Fibroblast of skin of right quadriceps (primary cell): ENCODE results near the gene PDE4D.

ENCODE experiments used
- DNase-seq: peaks from one replicate; pipeline ENCODE4 v3.0.0-alpha.2; 2013

PDE4D gene

DNA sequence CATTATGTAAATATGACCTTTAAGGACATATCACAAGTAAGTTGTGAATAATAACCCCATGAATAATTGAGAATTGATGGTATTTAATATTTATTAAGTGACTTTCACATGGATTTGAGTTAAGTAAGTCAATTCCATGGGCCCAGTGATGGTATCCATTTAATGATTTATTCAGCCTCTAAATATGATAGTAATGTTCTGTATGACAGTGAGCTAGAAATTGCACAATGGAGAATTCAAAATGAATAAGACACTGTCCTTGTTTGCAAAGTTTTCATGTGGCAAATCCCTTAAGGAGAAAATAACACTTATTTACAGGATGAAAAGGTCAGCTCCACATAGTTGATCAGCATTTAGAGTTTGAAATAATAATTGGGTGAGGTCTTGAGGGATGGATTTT is 160.7 kb downstream of the PDE4D start:
- no peak for DNase-seq

DNA sequence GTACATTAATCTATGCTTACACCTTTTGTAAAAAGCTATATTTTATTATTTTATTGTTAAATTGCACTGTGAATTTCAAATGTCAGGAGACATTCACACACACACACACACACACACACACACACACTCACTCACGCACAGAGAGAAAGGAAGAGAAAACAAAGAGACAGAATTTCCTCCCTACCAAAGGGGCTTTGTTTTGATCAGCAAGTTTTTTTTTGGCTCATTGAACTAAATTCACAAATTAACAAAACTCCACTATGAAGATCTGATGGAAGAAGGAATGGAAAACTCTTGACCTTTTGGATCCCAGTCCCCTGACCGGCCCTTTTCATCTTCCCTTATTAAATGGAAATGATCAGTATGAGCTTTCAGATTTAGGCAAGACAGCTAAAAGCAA is 161.2 kb downstream of the PDE4D start:
- no peak for DNase-seq

DNA sequence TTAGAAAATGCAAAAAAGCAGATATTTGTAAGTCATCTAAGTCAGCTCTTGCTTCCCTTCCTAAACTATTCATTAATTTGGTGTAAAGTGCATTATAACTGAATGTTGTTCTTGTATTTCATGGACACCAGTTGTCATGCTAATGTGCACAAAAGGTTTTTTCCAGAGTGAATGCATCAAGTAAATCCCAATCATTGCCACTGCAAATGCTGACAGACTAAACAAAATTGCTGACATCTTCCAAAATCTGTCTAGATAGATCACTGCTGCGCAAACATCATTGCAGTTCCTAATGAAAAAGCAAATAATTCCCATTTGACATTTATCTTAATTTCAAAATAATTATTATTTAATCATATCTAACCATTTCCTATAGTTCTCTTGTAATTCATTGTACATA is 161.7 kb downstream of the PDE4D start:
- DNase-seq: no peak

DNA sequence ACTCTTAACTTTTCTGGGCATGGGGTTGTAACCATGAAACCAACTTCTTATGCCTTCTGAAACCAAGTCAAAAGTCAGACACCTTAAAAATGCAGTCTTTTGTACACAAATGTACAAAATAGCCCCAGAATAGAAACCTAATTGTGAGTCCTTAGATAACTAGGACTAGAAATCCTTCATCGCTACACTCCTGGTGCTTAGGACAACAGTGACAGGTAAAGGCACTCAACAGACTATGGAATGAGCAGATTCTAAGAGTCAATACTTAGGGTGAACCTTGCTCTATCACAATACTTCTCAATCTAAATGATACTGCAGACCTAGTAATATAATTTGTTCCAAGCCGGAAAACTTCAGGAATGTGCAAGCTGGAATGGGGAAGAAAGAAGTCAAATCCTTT is 163.7 kb downstream of the PDE4D start:
- DNase-seq: no peak

DNA sequence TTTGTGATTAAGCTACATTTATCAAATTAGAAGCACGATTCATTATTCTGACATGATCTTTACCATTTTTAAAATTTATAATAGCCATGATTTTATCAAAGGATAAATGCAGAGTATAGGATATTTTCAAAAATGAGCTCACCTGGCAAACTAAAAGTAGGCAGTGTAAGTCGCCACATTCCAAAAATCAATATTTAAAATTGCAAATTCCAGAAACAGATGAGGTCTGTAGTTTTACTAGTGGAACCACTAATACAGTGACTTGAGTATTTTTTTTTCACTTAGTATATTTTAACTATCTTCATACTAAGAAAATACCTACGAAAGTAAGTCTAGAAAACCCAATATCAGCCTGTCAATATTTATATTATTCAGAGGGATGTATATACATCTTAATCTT is 164.2 kb downstream of the PDE4D start:
- DNase-seq: no peak

DNA sequence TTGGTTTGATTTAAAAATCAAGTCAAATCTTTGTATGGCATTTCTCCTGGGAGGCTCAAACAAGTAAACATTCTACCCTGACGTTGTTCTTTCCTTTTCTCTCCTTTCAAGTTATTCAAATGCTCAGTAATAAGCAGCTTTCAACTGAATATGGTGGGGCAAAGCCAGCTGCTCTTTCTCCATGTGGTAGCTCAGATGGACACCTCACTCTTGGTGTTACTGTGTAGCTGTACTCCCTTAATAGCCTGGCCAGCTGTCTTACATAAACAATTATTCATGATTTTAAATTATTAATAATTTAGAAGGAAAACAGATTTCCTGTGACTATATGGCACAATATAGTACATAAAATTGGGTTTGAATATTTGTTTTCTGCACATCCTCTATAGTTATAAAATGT is 165.2 kb downstream of the PDE4D start:
- DNase-seq: no peak

DNA sequence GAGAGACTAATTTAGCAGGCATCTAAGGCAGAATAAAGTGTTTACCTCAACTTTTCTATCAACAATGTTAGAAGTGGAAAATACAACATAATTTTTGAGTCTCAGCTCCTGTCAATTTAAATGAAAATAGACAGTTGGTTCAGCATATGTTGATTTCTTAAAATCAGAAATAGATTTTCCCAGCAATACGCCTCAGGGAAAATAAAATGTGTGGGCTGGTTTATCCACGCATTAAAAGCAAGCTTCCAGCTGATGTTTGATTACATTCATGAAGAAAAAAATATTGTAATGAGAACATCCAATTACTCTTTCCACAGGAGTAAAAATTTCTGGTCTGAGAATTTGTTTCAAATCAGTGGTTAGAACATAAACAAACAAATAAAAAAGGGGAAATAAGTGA is 166.3 kb downstream of the PDE4D start:
- DNase-seq: no peak

DNA sequence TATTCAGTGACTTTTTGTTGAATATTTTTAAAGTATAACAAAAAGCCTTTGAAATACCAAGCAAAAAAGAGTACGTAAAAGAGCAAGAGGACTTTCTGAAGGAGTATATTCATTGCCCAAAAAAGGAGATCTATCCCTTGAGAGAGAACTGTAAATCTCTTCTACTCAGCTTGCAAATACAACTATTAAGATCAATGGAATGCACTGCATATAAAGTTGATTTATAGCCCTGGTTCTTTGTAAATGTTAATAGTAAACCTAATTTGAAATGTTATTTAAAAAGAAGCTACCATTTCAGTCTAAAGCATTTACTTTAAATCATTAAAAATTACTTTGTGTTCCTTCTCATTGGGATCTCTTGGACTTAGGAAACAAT is 168.1 kb downstream of the PDE4D start:
- peak; percentile 91 for DNase-seq

DNA sequence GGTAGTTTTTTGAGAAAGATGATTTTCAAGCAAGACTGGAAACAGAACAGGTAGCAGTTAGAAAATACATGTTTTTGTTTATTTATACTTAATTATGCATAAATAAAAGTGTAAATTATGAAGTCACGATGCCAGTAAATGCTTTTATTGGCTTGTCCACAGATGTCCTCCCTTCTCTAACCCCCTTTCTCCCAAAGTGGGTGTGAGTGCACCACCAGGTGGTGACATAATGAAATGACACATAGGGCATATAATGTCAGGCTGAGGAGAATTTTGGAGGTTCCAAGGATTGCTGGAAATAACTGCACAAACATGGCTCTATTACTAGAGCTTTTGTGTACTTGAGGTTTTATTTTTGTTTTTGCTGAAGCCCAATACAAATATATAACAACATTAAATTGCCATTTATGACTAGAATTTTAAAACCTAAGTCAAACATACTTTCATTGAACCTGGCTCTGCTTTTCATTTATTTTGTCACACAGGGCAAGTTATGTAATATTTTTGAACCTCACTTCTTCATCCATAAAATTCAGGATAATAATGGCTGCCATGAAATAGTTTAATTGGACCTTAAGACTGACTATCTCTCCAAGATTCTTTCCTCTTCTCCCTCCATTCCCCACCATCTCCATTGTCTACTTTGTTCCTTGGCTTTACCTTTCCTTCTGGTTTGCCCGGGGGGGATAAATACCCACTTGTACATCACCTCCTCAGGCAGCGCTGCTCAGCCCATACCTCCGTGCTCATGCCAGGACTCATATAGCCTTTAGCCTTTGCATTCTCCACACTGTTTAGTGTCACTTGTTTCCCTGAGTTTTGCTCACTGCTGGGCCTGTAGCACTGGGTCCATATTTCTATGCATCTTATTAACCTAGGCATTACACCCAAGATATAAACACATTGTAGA is 168.8 kb downstream of the PDE4D start:
- peak; percentile 61 for DNase-seq

DNA sequence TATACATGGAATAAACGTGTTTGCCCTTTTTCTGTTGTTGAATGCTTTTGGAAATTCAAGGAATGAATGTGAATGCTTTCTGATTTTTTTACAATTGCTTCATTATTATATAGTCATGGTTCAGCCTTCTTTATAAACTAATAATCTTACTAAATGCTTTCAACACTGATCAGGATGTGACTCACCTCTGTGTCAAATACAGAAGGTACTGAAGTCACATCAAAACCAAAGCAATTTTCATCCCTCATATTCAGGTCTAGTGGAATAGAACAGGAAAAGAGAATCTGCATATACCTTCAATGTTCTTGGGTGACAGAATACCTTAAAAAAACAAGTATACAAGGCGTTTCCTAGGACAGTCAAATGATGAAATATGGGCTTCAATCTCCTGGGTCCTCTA is 170.7 kb downstream of the PDE4D start:
- peak; percentile 35 for DNase-seq

DNA sequence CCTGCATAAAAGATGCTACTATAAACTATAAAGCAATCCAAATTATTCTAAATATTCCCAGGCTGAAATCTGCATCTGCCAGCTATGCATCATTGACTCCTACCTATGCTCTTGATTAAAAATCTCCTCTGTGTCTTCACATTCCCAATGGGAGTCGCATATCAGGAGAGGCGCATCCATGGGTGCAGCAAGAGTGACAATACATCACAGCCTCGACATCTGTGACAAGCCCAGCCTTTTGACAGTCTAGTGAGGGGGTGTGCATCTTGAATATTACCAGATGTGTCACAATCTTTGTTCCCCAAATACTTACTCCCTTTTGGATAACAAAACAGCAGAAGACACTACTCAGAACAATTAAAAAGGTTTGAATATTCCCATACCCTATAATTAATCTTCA is 171.8 kb downstream of the PDE4D start:
- DNase-seq: no peak

DNA sequence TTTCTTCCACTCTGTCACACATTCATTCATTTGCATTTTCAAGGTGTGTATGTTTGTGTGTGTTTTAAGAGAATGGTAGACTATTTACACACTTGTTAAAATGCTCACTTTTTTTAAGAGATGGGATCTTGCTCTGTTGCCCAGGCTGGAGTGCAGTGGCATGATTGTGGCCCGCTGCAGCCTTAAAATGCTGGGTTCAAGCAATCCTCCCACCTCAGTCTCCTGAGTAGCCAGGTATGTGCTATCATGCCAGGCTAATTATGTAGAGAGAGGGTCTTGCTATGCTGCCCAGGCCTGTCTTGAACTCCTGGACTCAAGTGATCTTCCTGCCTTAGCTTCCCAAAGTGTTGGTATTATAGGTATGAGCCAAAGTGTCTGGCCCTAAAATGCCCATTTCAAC is 173.5 kb downstream of the PDE4D start:
- no peak for DNase-seq

DNA sequence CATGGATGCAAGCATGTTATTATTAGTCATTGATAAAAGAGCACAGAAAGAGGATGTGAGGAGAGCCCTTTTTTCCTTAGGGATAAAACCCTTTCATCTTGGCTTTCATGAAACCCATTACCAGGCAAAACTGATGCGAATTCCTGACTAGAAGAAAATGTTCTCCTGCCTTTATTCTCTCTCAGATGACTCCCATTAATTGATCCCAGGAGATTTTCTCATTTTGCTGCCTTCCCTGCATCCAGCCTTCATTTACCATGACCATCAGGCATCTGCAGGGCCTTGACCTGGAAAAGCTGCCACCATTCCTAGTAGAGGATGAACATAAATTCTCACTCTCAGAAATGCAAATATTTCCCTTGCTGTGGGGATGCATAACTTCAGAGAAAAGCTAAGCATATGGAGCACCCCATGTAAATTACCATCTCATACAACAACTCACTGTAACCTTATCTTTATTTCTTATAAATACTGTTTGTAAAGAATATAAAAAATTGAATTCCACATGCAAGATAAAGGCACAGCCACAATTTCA is 176.5 kb downstream of the PDE4D start:
- no peak for DNase-seq

DNA sequence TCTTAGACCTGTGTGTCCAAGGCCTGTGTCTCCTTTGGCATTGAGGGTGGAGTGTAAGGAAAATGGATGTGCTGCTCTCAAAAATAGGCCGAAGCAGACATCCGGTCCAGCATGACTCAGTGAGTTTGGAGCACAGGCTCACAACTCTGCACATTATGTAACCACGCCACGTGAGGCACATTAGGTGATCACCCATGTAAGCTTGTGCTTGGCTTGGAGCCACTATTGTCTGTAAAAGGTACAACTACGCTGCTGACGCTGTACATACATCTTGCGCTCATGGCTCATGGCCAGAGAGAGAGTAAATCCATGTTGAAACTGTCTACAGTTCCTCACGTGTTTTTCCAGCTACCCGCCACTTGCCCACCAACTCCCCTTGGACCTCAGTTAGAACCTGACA is 177.5 kb downstream of the PDE4D start:
- DNase-seq: no peak

DNA sequence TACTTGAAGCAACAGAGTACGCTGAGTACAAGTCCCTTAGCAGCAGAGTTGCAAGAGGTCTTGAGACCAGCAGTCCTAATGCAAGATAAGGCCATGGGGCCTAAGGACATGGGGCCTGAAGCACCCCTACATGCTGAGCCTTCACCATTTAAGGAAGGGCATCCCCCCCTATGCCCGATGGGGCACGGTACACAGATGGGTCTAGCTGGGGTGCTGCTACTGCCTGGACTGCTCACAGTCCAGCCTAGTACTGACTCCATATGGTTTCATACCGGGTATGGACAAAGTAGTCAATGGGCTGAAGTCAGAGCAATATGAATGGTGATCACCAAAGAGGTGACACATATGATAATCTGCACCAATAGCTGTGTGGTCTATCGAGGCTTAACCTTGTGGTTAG is 178.3 kb downstream of the PDE4D start:
- no peak for DNase-seq

DNA sequence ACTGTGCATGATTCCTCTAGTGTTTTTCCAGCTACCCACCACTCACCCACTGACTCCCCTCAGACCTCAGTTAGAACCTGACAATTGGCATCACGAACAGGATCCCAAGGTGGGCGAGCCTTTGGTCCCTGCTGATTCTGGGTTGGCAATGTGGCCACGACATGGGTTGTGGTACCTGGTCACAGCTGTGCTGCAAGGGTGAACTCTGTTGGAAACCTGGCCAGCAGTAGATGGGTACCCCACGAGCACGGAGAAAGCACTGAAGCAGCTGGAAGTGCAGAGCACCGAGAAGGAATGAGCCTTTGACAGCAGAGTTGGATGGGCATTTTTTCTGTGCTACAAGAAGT is 180.1 kb downstream of the PDE4D start:
- DNase-seq: no peak

DNA sequence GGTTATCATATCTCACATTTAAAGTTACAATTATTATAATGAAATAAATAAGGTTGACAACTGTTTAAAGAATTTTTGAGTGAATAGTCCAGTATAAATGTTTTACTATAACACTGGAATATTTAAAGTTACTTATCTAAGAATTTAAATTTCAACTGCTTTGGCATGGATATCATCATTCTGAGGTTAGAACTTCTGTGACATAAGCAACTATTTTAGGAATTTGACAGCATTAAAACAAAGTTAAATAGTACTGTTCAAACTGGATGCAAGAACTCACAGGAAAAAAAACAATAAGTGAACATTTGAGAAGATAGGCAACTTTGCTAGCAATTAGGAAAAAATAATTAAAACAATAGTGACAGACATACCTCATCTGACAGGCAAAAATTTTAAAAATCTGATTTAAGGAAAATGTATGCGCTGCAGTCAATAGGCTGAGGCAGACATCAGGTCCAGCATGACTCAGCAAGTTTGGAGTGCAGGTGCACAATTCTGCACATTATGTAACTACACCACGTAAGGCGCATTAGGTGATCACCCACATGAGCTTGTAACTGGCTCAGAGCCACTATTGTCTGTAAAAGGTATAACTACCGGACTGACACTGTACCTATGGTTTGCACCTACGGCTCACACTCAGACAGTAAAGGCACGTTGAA is 180.6 kb downstream of the PDE4D start:
- peak; percentile 18 for DNase-seq

DNA sequence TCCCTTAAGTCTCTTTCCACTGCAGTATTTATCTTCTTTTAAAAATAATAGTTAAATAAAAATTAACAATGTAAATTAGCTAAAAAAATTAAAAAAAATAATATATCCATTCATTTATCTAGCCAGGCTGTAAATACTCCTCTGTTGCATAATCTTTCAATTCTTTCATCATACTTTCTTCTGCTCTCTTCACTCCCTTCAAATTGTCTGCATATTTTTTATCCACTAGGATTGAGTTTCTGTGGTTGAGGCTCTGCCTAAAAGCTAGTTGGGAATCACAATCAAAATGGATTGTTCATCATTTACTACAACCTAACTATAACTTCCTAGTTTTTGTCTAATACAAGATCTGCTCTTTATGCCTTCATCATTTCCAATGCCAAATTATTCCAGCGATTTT is 182.2 kb downstream of the PDE4D start:
- peak; percentile 59 for DNase-seq

DNA sequence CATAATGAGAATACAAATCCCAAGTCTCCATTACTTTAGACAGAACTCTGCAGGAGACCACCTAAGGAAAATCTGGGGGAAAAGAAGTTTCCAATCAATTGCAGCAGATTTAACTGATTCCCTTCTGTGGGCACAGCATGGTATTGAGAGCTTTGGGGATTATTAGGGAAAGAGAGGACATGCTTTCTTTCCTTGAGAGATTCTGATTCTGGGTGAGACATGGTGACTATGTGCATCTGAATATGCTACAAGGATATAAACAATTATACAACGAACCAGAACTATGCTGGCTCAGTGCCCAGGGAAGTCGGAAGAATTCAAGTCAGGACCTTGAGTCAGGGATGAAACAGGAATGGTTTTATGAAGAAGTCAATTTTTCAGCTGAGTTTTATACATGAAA is 183.7 kb downstream of the PDE4D start:
- peak; percentile 91 for DNase-seq

DNA sequence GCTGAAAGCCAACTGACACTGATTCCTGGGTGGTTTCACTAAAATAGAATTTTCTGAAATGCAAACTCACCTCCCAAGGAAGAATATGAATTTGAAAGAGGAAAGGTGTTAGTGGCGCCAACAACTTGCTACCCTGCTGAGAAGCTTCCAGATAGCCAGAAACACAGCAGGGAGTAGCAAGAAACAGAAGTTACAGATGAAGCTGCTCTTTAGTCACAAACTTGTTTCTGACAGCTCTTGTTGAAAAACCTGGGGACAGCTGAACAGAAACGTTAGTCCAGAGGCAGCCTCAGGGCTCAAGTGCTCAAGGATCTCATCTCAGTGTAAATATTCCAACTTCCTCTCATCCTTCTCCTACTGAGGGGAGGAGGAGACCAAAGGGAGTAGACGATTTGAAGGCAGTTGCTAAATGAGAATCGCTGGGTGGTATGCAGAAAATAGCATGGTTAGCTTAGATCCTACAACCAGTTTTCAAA is 184.1 kb downstream of the PDE4D start:
- no peak for DNase-seq

DNA sequence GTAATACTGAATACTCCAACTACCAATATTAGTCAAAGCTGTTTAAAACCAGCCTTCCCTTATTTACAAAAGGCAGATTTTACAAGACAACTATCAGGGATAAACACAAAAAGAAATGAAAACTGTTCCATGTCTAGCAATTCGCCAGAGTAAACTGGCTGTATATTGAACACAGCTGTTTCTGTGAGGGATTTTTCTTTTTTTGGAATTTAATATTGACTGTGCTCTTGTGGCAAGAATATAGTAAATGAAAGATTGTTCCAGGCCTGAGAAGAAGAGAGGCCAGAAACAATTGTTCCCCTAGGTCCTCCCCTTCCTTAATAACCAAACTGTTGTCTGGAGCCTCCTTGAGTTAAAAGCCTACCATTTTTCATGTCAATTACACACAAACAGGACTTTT is 188.6 kb downstream of the PDE4D start:
- no peak for DNase-seq

DNA sequence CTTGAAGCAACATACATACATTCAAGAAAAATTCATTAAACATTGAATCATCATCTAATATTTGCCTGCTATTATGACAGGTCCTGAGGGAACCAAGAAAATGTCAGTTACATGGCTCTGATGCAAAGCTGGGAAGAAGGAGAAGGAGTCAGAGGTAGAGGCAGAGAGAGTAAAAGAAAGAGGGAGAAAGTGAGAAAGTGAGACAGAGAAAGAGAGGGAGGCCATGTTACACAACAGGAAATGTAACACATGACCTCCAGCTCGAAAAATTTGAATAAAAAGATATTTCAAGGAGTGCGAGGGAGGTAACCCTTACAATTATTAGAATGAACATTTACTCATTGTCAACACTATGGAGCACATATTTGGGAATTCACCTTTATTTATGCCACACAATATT is 189.7 kb downstream of the PDE4D start:
- no peak for DNase-seq

DNA sequence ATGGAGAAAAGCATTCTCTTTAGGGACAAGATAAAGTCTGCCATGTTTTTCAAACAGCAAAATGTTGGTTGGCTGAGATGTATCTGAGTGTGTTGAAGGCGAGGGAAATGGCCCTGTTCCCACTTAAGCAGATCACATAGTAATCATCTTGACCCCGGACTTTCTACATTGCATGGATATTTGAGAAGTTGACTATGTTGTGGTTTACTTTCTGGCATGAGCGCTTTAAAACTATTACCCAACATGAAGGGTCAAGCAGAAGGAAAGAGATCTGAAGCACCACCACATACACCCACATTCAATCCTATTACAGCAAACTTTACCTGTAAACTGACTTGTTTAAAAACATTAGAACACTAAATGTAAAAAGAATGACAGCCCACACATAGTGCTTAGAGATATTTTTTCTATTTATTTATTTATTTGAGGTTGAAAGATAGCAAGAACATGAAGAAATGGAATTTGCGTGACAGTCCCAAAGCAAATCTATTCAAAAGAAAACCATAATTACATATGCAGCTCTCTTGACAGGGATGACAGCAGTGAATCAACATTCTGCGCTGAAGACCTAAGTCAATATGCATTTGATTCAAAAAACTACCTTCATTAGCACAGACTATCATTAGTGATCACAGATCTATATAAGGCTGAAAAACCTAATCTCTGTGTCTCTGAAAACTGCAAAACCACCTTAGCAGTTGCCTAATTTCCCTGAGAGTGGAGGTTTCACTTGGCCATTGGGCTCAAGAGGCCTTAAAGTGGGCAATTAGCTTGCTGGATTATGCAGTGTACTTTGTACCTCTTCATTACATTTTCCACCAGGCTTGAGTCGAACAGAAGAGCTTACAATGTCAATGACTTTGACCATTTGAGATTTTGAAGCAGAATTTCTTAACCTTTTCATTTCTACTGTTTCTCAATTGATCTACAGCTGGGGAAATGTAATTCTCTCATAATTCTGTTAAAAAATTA is 195.0 kb downstream of the PDE4D start:
- DNase-seq: no peak
